RKO (cell line): ENCODE data around the gene ADGRL2.
"Not testable (repeated sequence)": the region's sequence is repeated elsewhere in the genome, so short reads cannot be mapped to it uniquely, and the experiment has no call there.

Experiments
- DNase-seq: peaks from one replicate; pipeline ENCODE4 v3.0.0-alpha.2; 2016; ENCODE audit warnings: low spot score

ADGRL2 gene

GRCh38 chr1:81847063-81847462, 46.3 kb downstream of the ADGRL2 start:
- no peak for DNase-seq

- DNase-seq, result no peak
These were observed 48.3 kb downstream of the ADGRL2 start for GRCh38 chr1:81848880-81849682.

GRCh38 chr1:81850031-81850430, 49.3 kb downstream of the ADGRL2 start:
- DNase-seq, result no peak

GRCh38 chr1:81850495-81850894, 49.8 kb downstream of the ADGRL2 start:
- DNase-seq, result no peak

- DNase-seq, result no peak
These were observed 50.5 kb downstream of the ADGRL2 start for GRCh38 chr1:81851217-81851616.

GRCh38 chr1:81852961-81853360, 52.2 kb downstream of the ADGRL2 start:
- no peak for DNase-seq

- no peak for DNase-seq
These were observed 66.5 kb downstream of the ADGRL2 start for GRCh38 chr1:81867235-81867634.

GRCh38 chr1:81869307-81869706, 68.6 kb downstream of the ADGRL2 start:
- no peak for DNase-seq

GRCh38 chr1:81871091-81871490, 70.4 kb downstream of the ADGRL2 start:
- not testable (repeated sequence) for DNase-seq

GRCh38 chr1:81873946-81874345, 73.2 kb downstream of the ADGRL2 start:
- DNase-seq, result no peak

- no peak for DNase-seq
These were observed 73.7 kb downstream of the ADGRL2 start for GRCh38 chr1:81874461-81874860.

- no peak for DNase-seq
These were observed 74.2 kb downstream of the ADGRL2 start for GRCh38 chr1:81874940-81875339.

- DNase-seq, result peak; percentile 35
These were observed 76.4 kb downstream of the ADGRL2 start for GRCh38 chr1:81876901-81877733.

GRCh38 chr1:81877940-81878339, 77.2 kb downstream of the ADGRL2 start:
- DNase-seq, result no peak

GRCh38 chr1:81878538-81878937, 77.8 kb downstream of the ADGRL2 start:
- no peak for DNase-seq

GRCh38 chr1:81880781-81881180, 80.0 kb downstream of the ADGRL2 start:
- no peak for DNase-seq

- no peak for DNase-seq
These were observed 84.6 kb downstream of the ADGRL2 start for GRCh38 chr1:81885291-81885690.

GRCh38 chr1:81886292-81886691, 85.6 kb downstream of the ADGRL2 start:
- DNase-seq, result not testable (repeated sequence)

- no peak for DNase-seq
These were observed 86.8 kb downstream of the ADGRL2 start for GRCh38 chr1:81887421-81888144.

GRCh38 chr1:81889166-81889565, 88.4 kb downstream of the ADGRL2 start:
- no peak for DNase-seq

- DNase-seq, result no peak
These were observed 94.1 kb downstream of the ADGRL2 start for GRCh38 chr1:81894867-81895266.

- DNase-seq, result no peak
These were observed 98.6 kb downstream of the ADGRL2 start for GRCh38 chr1:81899214-81899821.
